NCI-H345 treated with DMSO at 0.1 percent for 48 hours (cell line): ENCODE results near the gene CFAP97D1.

ENCODE experiments used
- DNase-seq: peaks from one replicate; lab custom pipeline; 2025; ENCODE audit not compliant: unreplicated experiment; lab: John Stamatoyannopoulos, UW

Gene CFAP97D1

GRCh38 chr17:43823350-43824084, 43.3 kb downstream of the CFAP97D1 start:
- no peak for DNase-seq

GRCh38 chr17:43825567-43825966, 45.3 kb downstream of the CFAP97D1 start:
- no peak for DNase-seq

- DNase-seq = no peak
Measured at GRCh38 chr17:43826206-43826605, 46.0 kb downstream of the CFAP97D1 start.

- DNase-seq = no peak
Measured at GRCh38 chr17:43827596-43827995, 47.4 kb downstream of the CFAP97D1 start.

GRCh38 chr17:43829738-43830137, 49.5 kb downstream of the CFAP97D1 start:
- no peak for DNase-seq

- DNase-seq = no peak
Measured at GRCh38 chr17:43830510-43831140, 50.4 kb downstream of the CFAP97D1 start.

- no peak for DNase-seq
Measured at GRCh38 chr17:43831633-43832032, 51.4 kb downstream of the CFAP97D1 start.

- DNase-seq = no peak
Measured at GRCh38 chr17:43832168-43832975, 52.1 kb downstream of the CFAP97D1 start.

- peak; percentile 41 for DNase-seq
Measured at GRCh38 chr17:43832976-43833829, 53.0 kb downstream of the CFAP97D1 start, which contains the start of gene MPP3. Gene MPP3, minus strand, starts transcription at chr17:43833146. Its CDS starts 1,240 bp downstream, at chr17:43831906.

GRCh38 chr17:43834106-43834505, 53.9 kb downstream of the CFAP97D1 start:
- DNase-seq = no peak
